Endothelial cell of umbilical vein (primary cell): ENCODE measurements around the gene TNFRSF4.

Source experiments
- CTCF ChIP-seq, 2 donors: IDR thresholded peaks; 1 replicate in 1 of 2; 2 replicates in 1 of 2; pipeline ENCODE4 v1.5.1; 2011; ENCODE audit warnings: low read length in 2 of 2, mild to moderate bottlenecking in 2 of 2, moderate library complexity in 2 of 2, control low read depth in 1 of 2, inconsistent platforms in 1 of 2, low read depth in 1 of 2; ENCODE audit not compliant: insufficient read depth in 1 of 2; ENCODE audit errors: extremely low read depth in 1 of 2
- MAX ChIP-seq: IDR thresholded peaks from 2 replicates; pipeline ENCODE4 v1.6.1; 2011; ENCODE audit not compliant: insufficient read depth, insufficient read length
- POLR2AphosphoS5 ChIP-seq: IDR thresholded peaks from 2 replicates; pipeline ENCODE4 v1.6.1; 2012; ENCODE audit warnings: low read depth, mild to moderate bottlenecking, control low read depth, low read length, moderate library complexity; ENCODE audit not compliant: insufficient read depth

- TF ChIP-seq POLR2AphosphoS5 (no peak), CTCF (IDR thresholded peaks at IDR 0.05; ENCODE audit: extremely low read depth in 1 of 2, insufficient read depth in 1 of 2, low read depth in 1 of 2, low read length in 2 of 2) (no peak), MAX (no peak)
These were observed 24.1 kb upstream of the TNFRSF4 start for GRCh38 chr1:1237874-1238701.
